PFSK-1 (cell line): Measurements from ENCODE around the gene NFKBIL1.

Experiments used
- FOXP2 ChIP-seq: optimal IDR thresholded peaks from 2 replicates; pipeline ENCODE3; 2011; ENCODE audit warnings: borderline replicate concordance, control low read depth, inconsistent platforms; ENCODE audit not compliant: insufficient read depth; ENCODE audit errors: extremely low read length, extremely low read depth
- POLR2AphosphoS5 ChIP-seq: IDR thresholded peaks from 2 replicates; pipeline ENCODE4 v1.6.1; 2012; ENCODE audit warnings: low read depth, mild to moderate bottlenecking, control low read depth, low read length, moderate library complexity
- SIN3A ChIP-seq: IDR thresholded peaks from 2 replicates; pipeline ENCODE4 v1.6.1; 2012; ENCODE audit warnings: mild to moderate bottlenecking, low read length, moderate library complexity, borderline replicate concordance; ENCODE audit not compliant: insufficient read depth
- TAF1 ChIP-seq: IDR thresholded peaks from 2 replicates; pipeline ENCODE4 v1.6.1; 2012; ENCODE audit warnings: low read length, control low read depth, borderline replicate concordance; ENCODE audit not compliant: insufficient read depth
- TF ChIP-seq, protein P1 (sequence below), 2 experiments: IDR thresholded peaks; 2 replicates each; pipeline versions ENCODE4 v1.6.1 to v1.8.0; 2011 to 2012; ENCODE audit warnings: low read depth in 2 of 2, low read length in 2 of 2, control low read depth in 1 of 2, inconsistent platforms in 1 of 2, mild to moderate bottlenecking in 1 of 2, moderate library complexity in 1 of 2; ENCODE audit not compliant: insufficient read depth in 1 of 2

DNA sequence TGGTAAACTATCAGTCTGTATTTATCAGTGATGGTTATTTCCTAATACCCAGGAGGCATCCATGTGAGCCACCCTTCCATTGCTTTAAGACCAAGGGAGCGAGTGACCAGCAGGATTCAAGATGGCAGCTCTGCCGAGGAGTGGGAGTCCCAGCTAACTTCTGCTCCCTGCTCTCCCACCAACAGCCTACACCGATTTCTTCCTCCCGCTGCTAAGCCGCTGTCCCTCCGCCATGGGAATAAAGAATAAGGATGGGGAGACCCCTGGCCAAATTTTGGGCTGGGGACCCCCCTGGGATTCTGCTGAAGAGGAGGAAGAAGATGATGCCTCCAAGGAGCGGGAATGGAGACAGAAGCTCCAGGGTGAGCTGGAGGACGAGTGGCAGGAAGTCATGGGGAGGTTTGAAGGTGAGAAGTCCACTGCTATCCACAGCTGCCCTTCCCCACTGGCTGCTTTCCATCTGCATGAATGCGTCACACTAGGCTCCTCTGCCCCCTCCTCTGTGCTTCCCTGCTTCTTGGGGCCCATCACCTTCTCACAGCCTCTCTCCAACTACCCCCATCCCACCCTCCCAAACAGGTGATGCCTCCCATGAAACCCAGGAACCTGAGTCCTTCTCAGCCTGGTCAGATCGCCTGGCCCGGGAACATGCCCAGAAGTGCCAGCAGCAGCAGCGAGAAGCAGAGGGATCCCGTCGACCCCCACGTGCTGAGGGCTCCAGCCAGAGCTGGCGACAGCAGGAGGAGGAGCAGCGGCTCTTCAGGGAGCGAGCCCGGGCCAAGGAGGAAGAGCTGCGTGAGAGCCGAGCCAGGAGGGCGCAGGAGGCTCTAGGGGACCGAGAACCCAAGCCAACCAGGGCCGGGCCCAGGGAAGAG, 10.3 kb downstream of the NFKBIL1 start:
- no peak for TF ChIP-seq TAF1
- TF ChIP-seq SIN3A: no peak
- no peak for TF ChIP-seq POLR2AphosphoS5
- TF ChIP-seq, protein P1, sequence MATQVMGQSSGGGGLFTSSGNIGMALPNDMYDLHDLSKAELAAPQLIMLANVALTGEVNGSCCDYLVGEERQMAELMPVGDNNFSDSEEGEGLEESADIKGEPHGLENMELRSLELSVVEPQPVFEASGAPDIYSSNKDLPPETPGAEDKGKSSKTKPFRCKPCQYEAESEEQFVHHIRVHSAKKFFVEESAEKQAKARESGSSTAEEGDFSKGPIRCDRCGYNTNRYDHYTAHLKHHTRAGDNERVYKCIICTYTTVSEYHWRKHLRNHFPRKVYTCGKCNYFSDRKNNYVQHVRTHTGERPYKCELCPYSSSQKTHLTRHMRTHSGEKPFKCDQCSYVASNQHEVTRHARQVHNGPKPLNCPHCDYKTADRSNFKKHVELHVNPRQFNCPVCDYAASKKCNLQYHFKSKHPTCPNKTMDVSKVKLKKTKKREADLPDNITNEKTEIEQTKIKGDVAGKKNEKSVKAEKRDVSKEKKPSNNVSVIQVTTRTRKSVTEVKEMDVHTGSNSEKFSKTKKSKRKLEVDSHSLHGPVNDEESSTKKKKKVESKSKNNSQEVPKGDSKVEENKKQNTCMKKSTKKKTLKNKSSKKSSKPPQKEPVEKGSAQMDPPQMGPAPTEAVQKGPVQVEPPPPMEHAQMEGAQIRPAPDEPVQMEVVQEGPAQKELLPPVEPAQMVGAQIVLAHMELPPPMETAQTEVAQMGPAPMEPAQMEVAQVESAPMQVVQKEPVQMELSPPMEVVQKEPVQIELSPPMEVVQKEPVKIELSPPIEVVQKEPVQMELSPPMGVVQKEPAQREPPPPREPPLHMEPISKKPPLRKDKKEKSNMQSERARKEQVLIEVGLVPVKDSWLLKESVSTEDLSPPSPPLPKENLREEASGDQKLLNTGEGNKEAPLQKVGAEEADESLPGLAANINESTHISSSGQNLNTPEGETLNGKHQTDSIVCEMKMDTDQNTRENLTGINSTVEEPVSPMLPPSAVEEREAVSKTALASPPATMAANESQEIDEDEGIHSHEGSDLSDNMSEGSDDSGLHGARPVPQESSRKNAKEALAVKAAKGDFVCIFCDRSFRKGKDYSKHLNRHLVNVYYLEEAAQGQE (IDR thresholded peaks at IDR 0.05; ENCODE audit: insufficient read depth in 1 of 2, low read depth in 2 of 2, low read length in 2 of 2): no peak
- TF ChIP-seq FOXP2: no peak
